Activated CD8-positive, alpha-beta T cell treated with anti-CD3 and anti-CD28 coated beads for 36 hours (primary cell): ENCODE data around the gene KCNH4. TPM values are rescaled to one million over a fixed set of nuclear protein-coding genes. Genes with fewer than 3 reads are reported as not detected.
"Not testable (repeated sequence)": the region's sequence is repeated elsewhere in the genome, so short reads cannot be mapped to it uniquely, and the experiment has no call there.

Source experiments
- ATAC-seq: fragments of 200-7000 bp; cut with Tn5 transposase; one replicate; pipeline ENCODE4 v1.10.0; 2021; ENCODE audit warnings: mild to moderate bottlenecking, moderate library complexity
- CTCF ChIA-PET: fragments of 350-600 bp; sonication (Branson Sonifier 250); formaldehyde crosslinking; loops from one replicate; lab custom pipeline; 2021; ENCODE audit warnings: antibody characterized with exemption; lab: Charles Lee
- POLR2A ChIA-PET: fragments of 350-600 bp; sonication (Branson Sonifier 250); formaldehyde crosslinking; loops from one replicate; lab custom pipeline; 2021; ENCODE audit warnings: antibody characterized with exemption; lab: Charles Lee
- DNase-seq: peaks from one replicate; pipeline ENCODE4 v3.0.0-alpha.2; 2020
- H3K27ac Mint-ChIP-seq: one replicate; pipeline ENCODE4 v1.8.0; 2021; ENCODE audit warnings: mild to moderate bottlenecking, mixed read lengths
- H3K27me3 Mint-ChIP-seq: one replicate; pipeline ENCODE4 v1.8.0; 2021; ENCODE audit warnings: mixed read lengths
- H3K36me3 Mint-ChIP-seq: one replicate; pipeline ENCODE4 v1.8.0; 2021; ENCODE audit warnings: low read depth, mixed read lengths
- H3K4me1 Mint-ChIP-seq: one replicate; pipeline ENCODE4 v1.8.0; 2021; ENCODE audit warnings: low read depth, mixed read lengths
- H3K4me3 Mint-ChIP-seq: one replicate; pipeline ENCODE4 v1.8.0; 2021; ENCODE audit warnings: mild to moderate bottlenecking, moderate library complexity, mixed read lengths
- H3K9me3 Mint-ChIP-seq: one replicate; pipeline ENCODE4 v1.8.0; 2021; ENCODE audit warnings: mixed read lengths
- CTCF ChIP-seq: fragments of 200-600 bp; IDR thresholded peaks from one replicate; pipeline ENCODE4 v1.8.0; 2022; ENCODE audit warnings: antibody characterized with exemption, mild to moderate bottlenecking
- intact Hi-C: fragments of 100-400 bp; cut with micrococcal nuclease; formaldehyde crosslinking; loops from one replicate; pipeline ENCODE4 v1.10.0; 2022
- total RNA-seq, 2 experiments: library from RNA; stranded (reverse); gene quantifications; one replicate each; pipeline ENCODE4 v1.2.3, GENCODE V29; 2021

Gene KCNH4
- total RNA-seq, 2 experiments from 2014 or later = 0.38 to 0.43 TPM

DNA sequence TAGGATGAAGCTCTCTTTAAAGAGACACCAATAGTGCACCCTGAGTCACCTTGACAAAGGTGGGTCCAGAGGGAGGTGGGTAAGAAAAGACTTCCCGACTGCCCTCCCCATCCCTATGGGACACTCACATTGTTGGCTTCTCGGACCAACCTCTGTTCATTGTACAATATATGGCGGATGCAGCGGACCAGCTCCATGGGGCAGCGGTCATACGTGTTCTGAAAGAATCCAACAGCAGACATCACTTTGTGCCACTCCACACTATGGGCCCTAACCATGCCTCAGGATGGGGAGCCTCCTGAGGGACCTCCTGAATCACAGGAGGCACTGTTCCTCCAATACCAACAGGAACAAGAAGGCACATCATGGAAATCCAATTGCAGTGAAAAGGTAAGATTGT is 43.7 kb upstream of the KCNH4 start:
- H3K27me3 Mint-ChIP-seq = no peaks in the 10 kb centered on the region
- POLR2A ChIA-PET = interaction anchor here (0.7 to 2.0 kb wide), 2 partner anchors 51 to 64 kb away, joined by 3 to 6 read pairs; partner anchors contain the start of gene STAT5A
- peaks cover 21% of the 10 kb centered on the region for H3K4me1 Mint-ChIP-seq
- DNase-seq (no peak), ATAC-seq (no peak)
- no peak overlapping the region for H3K4me3 Mint-ChIP-seq
- no peaks in the 10 kb centered on the region for H3K9me3 Mint-ChIP-seq
- no peak for TF ChIP-seq CTCF
- intact Hi-C loops = loop anchor here (5.0 kb wide), 1 partner anchor 53 kb away; the partner anchor contains the start of gene STAT5B
- H3K27ac Mint-ChIP-seq = no peak overlapping the region
- CTCF ChIA-PET = interaction anchor here (1.3 to 3.1 kb wide), 4 partner anchors 13 to 86 kb away, joined by 3 to 57 read pairs (median 5); partner anchors contain the start of gene GHDC
- H3K36me3 Mint-ChIP-seq = peaks cover 30% of the 10 kb centered on the region

DNA sequence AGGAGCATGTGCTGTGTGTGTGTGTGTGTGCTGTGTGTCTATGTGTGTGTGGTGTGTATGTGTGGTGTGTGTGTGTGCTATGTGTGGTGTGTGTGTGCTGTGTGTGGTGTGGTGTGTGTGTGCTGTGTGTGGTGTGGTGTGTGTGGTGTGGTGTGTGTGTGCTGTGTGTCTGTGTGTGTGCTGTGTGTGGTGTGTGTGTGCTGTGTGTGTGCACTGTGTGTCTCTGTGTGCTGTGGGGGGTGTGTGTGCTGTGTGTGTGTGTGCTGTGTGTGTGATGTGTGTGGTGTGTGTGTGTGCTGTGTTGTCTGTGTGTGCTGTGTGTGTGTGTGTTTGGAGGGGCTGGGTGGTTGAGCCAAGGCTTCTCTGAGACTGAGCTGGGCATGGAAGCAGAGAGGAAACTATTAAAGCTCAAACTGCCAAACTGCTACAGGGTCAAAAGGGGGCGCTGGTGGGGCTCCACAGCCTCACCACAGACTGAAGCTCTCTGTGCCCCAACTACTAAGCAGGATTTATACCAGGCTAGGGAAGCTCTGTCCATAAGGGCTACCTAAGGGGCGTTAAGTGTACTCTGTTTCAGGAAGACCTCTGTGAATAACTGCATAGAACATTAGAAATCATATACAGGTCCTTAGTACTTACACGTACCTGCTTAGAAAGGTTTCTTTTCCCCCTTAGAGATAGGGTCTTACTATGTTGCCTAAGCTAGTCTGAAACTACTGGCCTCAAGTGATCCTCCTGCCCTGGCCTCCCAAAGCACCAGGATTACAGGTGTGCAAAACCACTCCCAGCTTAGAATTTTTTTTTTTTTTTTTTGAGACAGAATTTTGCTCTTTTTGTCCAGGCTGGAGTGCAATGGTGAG is 41.2 kb upstream of the KCNH4 start:
- peak overlapping the region; percentile 7 for H3K27ac Mint-ChIP-seq
- intact Hi-C loops = loop anchor here (5.0 kb wide), 1 partner anchor 55 kb away; the partner anchor contains the start of gene STAT5B
- H3K9me3 Mint-ChIP-seq = no peaks in the 10 kb centered on the region
- POLR2A ChIA-PET = interaction anchor here (0.7 to 1.7 kb wide), 8 partner anchors 8 to 90 kb away, joined by 3 to 5 read pairs (median 3); partner anchors contain the start of gene STAT5A
- CTCF ChIA-PET = interaction anchor here (0.6 to 3.1 kb wide), 54 partner anchors 8 to 308 kb away, joined by 3 to 57 read pairs (median 6); partner anchors contain the start of genes CAVIN1, CNP, GHDC and KCNH4
- peak; percentile 79 for TF ChIP-seq CTCF
- no peaks in the 10 kb centered on the region for H3K27me3 Mint-ChIP-seq
- no peak overlapping the region for H3K4me3 Mint-ChIP-seq
- H3K4me1 Mint-ChIP-seq = peaks cover 8% of the 10 kb centered on the region
- ATAC-seq (peak; percentile 97), DNase-seq (peak; percentile 79)
- peaks cover 30% of the 10 kb centered on the region for H3K36me3 Mint-ChIP-seq

GRCh38 chr17:42219280-42219679 is 38.3 kb upstream of the KCNH4 start:
- H3K27ac Mint-ChIP-seq, ATAC-seq, H3K4me1 Mint-ChIP-seq, intact Hi-C loops, H3K4me3 Mint-ChIP-seq, DNase-seq, H3K27me3 Mint-ChIP-seq, CTCF ChIA-PET, H3K9me3 Mint-ChIP-seq, POLR2A ChIA-PET: not testable (repeated sequence)
- peaks cover 32% of the 10 kb centered on the region for H3K36me3 Mint-ChIP-seq

DNA sequence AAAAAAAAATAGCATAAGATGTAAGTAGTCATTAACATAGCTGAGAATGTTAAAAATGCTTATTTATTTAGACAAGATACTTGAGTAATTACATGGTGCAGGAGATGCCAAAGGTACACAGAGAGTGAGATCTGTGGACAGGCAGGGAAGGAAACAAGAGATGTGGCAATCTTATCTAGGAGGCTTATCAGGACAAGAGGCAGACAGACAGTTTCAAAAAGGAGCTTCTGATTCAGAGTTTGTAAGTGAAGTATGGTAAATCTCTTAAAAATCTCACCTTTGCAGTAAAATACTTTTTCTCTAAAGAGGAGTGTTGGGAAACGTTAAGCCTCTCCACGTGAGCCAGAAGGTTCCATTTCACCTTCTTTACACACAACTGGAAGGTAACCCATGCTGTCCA is 33.2 kb upstream of the KCNH4 start:
- Mint-ChIP-seq H3K4me1 (no peaks in the 10 kb centered on the region), H3K27me3 (no peaks in the 10 kb centered on the region), H3K9me3 (no peaks in the 10 kb centered on the region), H3K27ac (peak overlapping the region; percentile 71), H3K4me3 (no peak overlapping the region), H3K36me3 (peaks cover 39% of the 10 kb centered on the region)
- ChIA-PET CTCF (interaction anchor here (0.8 to 2.8 kb wide), 3 partner anchors 8 to 24 kb away, joined by 3 to 14 read pairs (median 3); no protein-coding TSS in a partner anchor), POLR2A (interaction anchor here (1.0 to 1.4 kb wide), 3 partner anchors 8 to 63 kb away, joined by 3 to 5 read pairs (median 3); partner anchors contain the start of gene GHDC)
- no peak for TF ChIP-seq CTCF
- no peak for ATAC-seq
- intact Hi-C loops = no loop called here
- no peak for DNase-seq

DNA sequence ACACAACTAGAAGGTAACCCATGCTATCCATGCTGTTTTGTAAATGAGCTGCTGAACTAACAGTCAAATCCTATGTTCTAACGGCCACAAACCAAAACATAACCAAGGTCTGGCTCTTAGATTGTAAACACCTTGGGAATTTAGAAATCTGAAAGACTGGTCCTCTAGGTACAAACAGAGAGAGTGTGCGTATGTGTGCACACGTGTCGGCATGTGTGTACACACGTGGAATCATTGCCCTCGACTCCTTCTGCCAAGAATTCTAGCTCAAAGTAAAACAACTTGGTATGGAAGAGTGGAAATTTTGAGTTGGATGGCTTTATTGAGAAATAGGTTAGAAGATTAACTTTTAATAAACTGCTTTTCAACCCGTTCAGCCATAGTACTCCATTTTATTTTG is 31.4 kb upstream of the KCNH4 start:
- H3K4me3 Mint-ChIP-seq = no peak overlapping the region
- no peaks in the 10 kb centered on the region for H3K27me3 Mint-ChIP-seq
- DNase-seq (no peak), ATAC-seq (no peak)
- no peak for TF ChIP-seq CTCF
- no peak overlapping the region for H3K27ac Mint-ChIP-seq
- no peaks in the 10 kb centered on the region for H3K9me3 Mint-ChIP-seq
- ChIA-PET POLR2A (interaction anchor here (0.6 to 1.5 kb wide), 3 partner anchors 48 to 187 kb away, joined by 3 read pairs; no protein-coding TSS in a partner anchor), CTCF (interaction anchor here (1.3 to 2.8 kb wide), 2 partner anchors 10 kb away, joined by 8 to 14 read pairs; no protein-coding TSS in a partner anchor)
- H3K4me1 Mint-ChIP-seq = no peaks in the 10 kb centered on the region
- intact Hi-C loops = no loop called here
- peaks cover 38% of the 10 kb centered on the region for H3K36me3 Mint-ChIP-seq

DNA sequence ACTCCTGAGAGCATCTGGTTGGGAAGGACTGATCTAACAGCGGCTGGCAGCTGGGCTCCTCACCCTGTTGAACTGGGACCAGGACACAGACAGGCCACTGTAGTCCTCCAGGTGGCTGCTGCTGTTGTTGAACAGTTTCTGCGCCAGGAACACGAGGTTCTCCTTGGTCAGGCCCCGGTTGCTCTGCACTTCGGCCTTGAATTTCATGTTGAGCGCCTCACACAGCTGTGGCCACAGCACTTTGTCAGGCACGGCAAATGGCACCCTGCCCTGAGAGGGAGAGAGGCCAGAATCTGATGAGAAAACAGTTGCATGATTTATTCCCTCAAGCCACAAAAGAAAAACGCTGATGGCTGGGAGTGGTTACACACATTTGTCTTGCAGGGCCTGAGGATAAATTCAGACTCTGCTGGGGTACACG is 31.0 kb upstream of the KCNH4 start:
- ChIA-PET POLR2A (interaction anchor here (1.5 kb wide), 1 partner anchor 99 kb away, joined by 3 read pairs; no protein-coding TSS in a partner anchor), CTCF (interaction anchor here (1.3 kb wide), 1 partner anchor 10 kb away, joined by 8 read pairs; no protein-coding TSS in a partner anchor)
- intact Hi-C loops = not testable (repeated sequence)

More for the DNA sequence above, 31.0 kb upstream of the KCNH4 start:
- H3K9me3 Mint-ChIP-seq, H3K27me3 Mint-ChIP-seq, DNase-seq, H3K4me1 Mint-ChIP-seq, H3K4me3 Mint-ChIP-seq, ATAC-seq, H3K27ac Mint-ChIP-seq: not testable (repeated sequence)
- peaks cover 37% of the 10 kb centered on the region for H3K36me3 Mint-ChIP-seq
